ENCODE measurements around the gene PPM1L.

PPM1L gene

GRCh38 chr3:161093895-161094294 lies 337.9 kb downstream of the PPM1L start:
- TF ChIP-seq CTCF (conservative IDR thresholded peaks at IDR 0.05) = no peak
- H3K27ac ChIP-seq = no peak overlapping the region

GRCh38 chr3:161096771-161097367 lies 340.8 kb downstream of the PPM1L start:
- H3K27ac ChIP-seq = no peak overlapping the region
- peak; percentile 75 for TF ChIP-seq CTCF (conservative IDR thresholded peaks at IDR 0.05)

- TF ChIP-seq CTCF (conservative IDR thresholded peaks at IDR 0.05) = no peak
- H3K27ac ChIP-seq = peak overlapping the region; percentile 18; the same call in 1 of the 2 replicates
Observed at GRCh38 chr3:161100994-161101393, 345.0 kb downstream of the PPM1L start.

- H3K27ac ChIP-seq = peak overlapping the region; percentile 18; the same call in 1 of the 2 replicates
- no peak for TF ChIP-seq CTCF (conservative IDR thresholded peaks at IDR 0.05)
Observed at GRCh38 chr3:161101609-161102008, 345.6 kb downstream of the PPM1L start.

- H3K27ac ChIP-seq = peak overlapping the region; percentile 92
- no peak for TF ChIP-seq CTCF (conservative IDR thresholded peaks at IDR 0.05)
Observed at GRCh38 chr3:161103776-161104385, 347.9 kb downstream of the PPM1L start.

- TF ChIP-seq CTCF (conservative IDR thresholded peaks at IDR 0.05) = peak; percentile 10; the same call in 1 of the 2 replicates
- H3K27ac ChIP-seq = peak within 1 kb of the TSS; percentile 92
Observed at GRCh38 chr3:161104561-161105551, 348.8 kb downstream of the PPM1L start, which contains the start of gene B3GALNT1. Gene B3GALNT1 (minus strand): TSS chr3:161105349. CDS start chr3:161086754, 18,595 bp downstream.

- TF ChIP-seq CTCF (conservative IDR thresholded peaks at IDR 0.05) = no peak
- peak overlapping the region; percentile 68 for H3K27ac ChIP-seq
Observed at GRCh38 chr3:161107311-161107710, 351.3 kb downstream of the PPM1L start.
